Measurements from ENCODE around the gene HNF4A. TPM values are rescaled to one million over a fixed set of nuclear protein-coding genes. Genes with fewer than 3 reads are reported as not detected.

HNF4A gene
- total RNA-seq, 4 donors from 2014 or later = 173 to 471 (median 252) TPM

- H3K27ac ChIP-seq = peak overlapping the region; percentile 64 to 82 (median 76)
Measured at GRCh38 chr20:44461803-44462174, 106.3 kb downstream of the HNF4A start.

GRCh38 chr20:44463466-44463865, 108.0 kb downstream of the HNF4A start:
- intact Hi-C loops (cut with DNase I; ENCODE audit: low total_unique reads) = no loop called here
- no peak overlapping the region for H3K4me3 ChIP-seq

More at GRCh38 chr20:44461803-44462174, 106.3 kb downstream of the HNF4A start:
- 44% methylated on average over 5 of the region's 5 CpGs; no CpG with 5 or more reads in 1 of the 2 donors for WGBS, 2 donors (ENCODE audit: low coverage in 1 of 2)
- intact Hi-C loops (cut with DNase I; ENCODE audit: low total_unique reads) = no loop called here
- Histone ChIP-seq H3K9me3 (no peaks in the 10 kb centered on the region), H3K36me3 (no peaks in the 10 kb centered on the region), H3K27me3 (no peaks in the 10 kb centered on the region), H3K4me3 (no peak overlapping the region), H3K4me1 (peaks cover 3 to 36% (median 17%) of the 10 kb centered on the region in 4 donors)
- no peak for DNase-seq
- in situ Hi-C loops (cut with MboI; ENCODE audit: low pct_ligation_motif_present in 1 of 4, low pct_unique_long_range_greater_than_20kb in 1 of 4, low sequenced_read_pairs in 3 of 4) = loop anchor here (5.0 to 25.0 kb wide), 3 partner anchors 74 to 249 kb away; partner anchors contain the start of gene OSER1 (in 4 of the 4)
- TF ChIP-seq POLR2A (IDR thresholded peaks at IDR 0.05) (no peak), POLR2AphosphoS5 (IDR thresholded peaks at IDR 0.05) (no peak)

GRCh38 chr20:44464514-44464913, 109.0 kb downstream of the HNF4A start:
- Histone ChIP-seq H3K4me1 (peaks cover under 1 to 23% (median 13%) of the 10 kb centered on the region in 4 donors), H3K27me3 (no peaks in the 10 kb centered on the region), H3K27ac (no peak overlapping the region), H3K4me3 (no peak overlapping the region), H3K9me3 (no peaks in the 10 kb centered on the region), H3K36me3 (no peaks in the 10 kb centered on the region)
- in situ Hi-C loops (cut with MboI; ENCODE audit: low pct_ligation_motif_present in 1 of 4, low pct_unique_long_range_greater_than_20kb in 1 of 4, low sequenced_read_pairs in 3 of 4) = loop anchor here (5.0 to 25.0 kb wide), 3 partner anchors 77 to 252 kb away; partner anchors contain the start of gene OSER1 (in 4 of the 4)
- intact Hi-C loops (cut with DNase I; ENCODE audit: low total_unique reads) = no loop called here
- 50 to 67% methylated on average over 1 to 2 of the region's 3 CpGs for WGBS, 2 donors (ENCODE audit: low coverage in 1 of 2)
- DNase-seq = no peak
- TF ChIP-seq CTCF (IDR thresholded peaks at IDR 0.05) = no peak
- no peak for TF ChIP-seq POLR2A (IDR thresholded peaks at IDR 0.05)
- no peak for TF ChIP-seq POLR2AphosphoS5 (IDR thresholded peaks at IDR 0.05)
- no peak for TF ChIP-seq EP300 (IDR thresholded peaks at IDR 0.05; ENCODE audit: low read depth)

More at GRCh38 chr20:44463466-44463865, 108.0 kb downstream of the HNF4A start:
- TF ChIP-seq POLR2AphosphoS5 (IDR thresholded peaks at IDR 0.05) = no peak
- no peak for TF ChIP-seq POLR2A (IDR thresholded peaks at IDR 0.05)
- TF ChIP-seq EP300 (IDR thresholded peaks at IDR 0.05; ENCODE audit: low read depth) = no peak
- no peak for TF ChIP-seq CTCF (IDR thresholded peaks at IDR 0.05)
- H3K9me3 ChIP-seq = no peaks in the 10 kb centered on the region
- H3K27ac ChIP-seq = no peak overlapping the region
- H3K27me3 ChIP-seq = no peaks in the 10 kb centered on the region
- H3K4me1 ChIP-seq = peaks cover 3 to 25% (median 13%) of the 10 kb centered on the region in 4 donors
- 81 to 83% methylated on average over 5 of the region's 5 CpGs for WGBS, 2 donors (ENCODE audit: low coverage in 1 of 2)
- H3K36me3 ChIP-seq = no peaks in the 10 kb centered on the region
- DNase-seq = no peak
- in situ Hi-C loops (cut with MboI; ENCODE audit: low pct_ligation_motif_present in 1 of 4, low pct_unique_long_range_greater_than_20kb in 1 of 4, low sequenced_read_pairs in 3 of 4) = loop anchor here (5.0 to 25.0 kb wide), 3 partner anchors 76 to 251 kb away; partner anchors contain the start of gene OSER1 (in 4 of the 4)

GRCh38 chr20:44465001-44465560, 109.6 kb downstream of the HNF4A start:
- in situ Hi-C loops (cut with MboI; ENCODE audit: low pct_ligation_motif_present in 1 of 4, low pct_unique_long_range_greater_than_20kb in 1 of 4, low sequenced_read_pairs in 3 of 4) = loop anchor here (10.0 to 25.0 kb wide), 2 partner anchors 250 to 253 kb away; partner anchors contain the start of gene OSER1 (in 4 of the 4)
- TF ChIP-seq EP300 (IDR thresholded peaks at IDR 0.05; ENCODE audit: low read depth) = no peak
- TF ChIP-seq POLR2A (IDR thresholded peaks at IDR 0.05) = no peak
- no peak for TF ChIP-seq CTCF (IDR thresholded peaks at IDR 0.05)
- TF ChIP-seq POLR2AphosphoS5 (IDR thresholded peaks at IDR 0.05) = no peak
- H3K27ac ChIP-seq = no peak overlapping the region

More at GRCh38 chr20:44465001-44465560, 109.6 kb downstream of the HNF4A start:
- Histone ChIP-seq H3K9me3 (no peaks in the 10 kb centered on the region), H3K4me3 (no peak overlapping the region), H3K36me3 (no peaks in the 10 kb centered on the region), H3K27me3 (no peaks in the 10 kb centered on the region), H3K4me1 (peaks cover 0 to 20% (median 11%) of the 10 kb centered on the region in 4 donors)
- 17 to 42% methylated on average over 2 to 3 of the region's 3 CpGs for WGBS, 2 donors (ENCODE audit: low coverage in 1 of 2)
- intact Hi-C loops (cut with DNase I; ENCODE audit: low total_unique reads) = no loop called here
- DNase-seq = peak; percentile 63
